Left colon (tissue), 2 donors: Measurements from ENCODE around the gene AFF4. TPM values are rescaled to one million over a fixed set of nuclear protein-coding genes. Genes with fewer than 3 reads are reported as not detected.
"Not testable (repeated sequence)": the region's sequence is repeated elsewhere in the genome, so short reads cannot be mapped to it uniquely, and the experiment has no call there.

ENCODE experiments used
- ATAC-seq: fragments of 200-7000 bp; cut with Tn5 transposase; one replicate; pipeline ENCODE4 v1.9.1; 2020; ENCODE audit warnings: mild to moderate bottlenecking, moderate library complexity
- DNase-seq, 2 donors: peaks; one replicate each; pipeline ENCODE4 v3.0.0-alpha.2; 2020
- intact Hi-C, 2 donors: fragments of 100-400 bp; cut with DNase I in 1 of 2; cut with micrococcal nuclease in 1 of 2; formaldehyde crosslinking; loops; one replicate each; pipeline versions ENCODE4 v1.11.2 to v1.14.0; 2022; cut with DNase I, micrococcal nuclease
- long read RNA-seq: library from polyadenylated mRNA; unstranded; transcript quantifications from one replicate; pipeline ENCODE4 v2.0.0, GENCODE V29; 2021
- total RNA-seq, 2 donors: library from RNA; stranded (reverse); fragmentation: NEBNext Ultra II Directional; extraction: Animal tissue kit (Norgen Biotek cat#: 25700); gene quantifications; one replicate each; pipeline ENCODE4 v1.2.1, GENCODE V29; 2021
- donor health status: DM: no; HTN: no; CAD: no.
- donor health status: DM: yes; HTN: yes; CAD: no.

The AFF4 gene, protein sequence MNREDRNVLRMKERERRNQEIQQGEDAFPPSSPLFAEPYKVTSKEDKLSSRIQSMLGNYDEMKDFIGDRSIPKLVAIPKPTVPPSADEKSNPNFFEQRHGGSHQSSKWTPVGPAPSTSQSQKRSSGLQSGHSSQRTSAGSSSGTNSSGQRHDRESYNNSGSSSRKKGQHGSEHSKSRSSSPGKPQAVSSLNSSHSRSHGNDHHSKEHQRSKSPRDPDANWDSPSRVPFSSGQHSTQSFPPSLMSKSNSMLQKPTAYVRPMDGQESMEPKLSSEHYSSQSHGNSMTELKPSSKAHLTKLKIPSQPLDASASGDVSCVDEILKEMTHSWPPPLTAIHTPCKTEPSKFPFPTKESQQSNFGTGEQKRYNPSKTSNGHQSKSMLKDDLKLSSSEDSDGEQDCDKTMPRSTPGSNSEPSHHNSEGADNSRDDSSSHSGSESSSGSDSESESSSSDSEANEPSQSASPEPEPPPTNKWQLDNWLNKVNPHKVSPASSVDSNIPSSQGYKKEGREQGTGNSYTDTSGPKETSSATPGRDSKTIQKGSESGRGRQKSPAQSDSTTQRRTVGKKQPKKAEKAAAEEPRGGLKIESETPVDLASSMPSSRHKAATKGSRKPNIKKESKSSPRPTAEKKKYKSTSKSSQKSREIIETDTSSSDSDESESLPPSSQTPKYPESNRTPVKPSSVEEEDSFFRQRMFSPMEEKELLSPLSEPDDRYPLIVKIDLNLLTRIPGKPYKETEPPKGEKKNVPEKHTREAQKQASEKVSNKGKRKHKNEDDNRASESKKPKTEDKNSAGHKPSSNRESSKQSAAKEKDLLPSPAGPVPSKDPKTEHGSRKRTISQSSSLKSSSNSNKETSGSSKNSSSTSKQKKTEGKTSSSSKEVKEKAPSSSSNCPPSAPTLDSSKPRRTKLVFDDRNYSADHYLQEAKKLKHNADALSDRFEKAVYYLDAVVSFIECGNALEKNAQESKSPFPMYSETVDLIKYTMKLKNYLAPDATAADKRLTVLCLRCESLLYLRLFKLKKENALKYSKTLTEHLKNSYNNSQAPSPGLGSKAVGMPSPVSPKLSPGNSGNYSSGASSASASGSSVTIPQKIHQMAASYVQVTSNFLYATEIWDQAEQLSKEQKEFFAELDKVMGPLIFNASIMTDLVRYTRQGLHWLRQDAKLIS
- total RNA-seq, result 10 to 100 TPM; 65.2 to 74.7 TPM
- long read RNA-seq, partial matches to known transcripts, result 9 of 15 reads
- long read RNA-seq, other reads (novel, unspliced or antisense), result 6 of 15 reads

DNA sequence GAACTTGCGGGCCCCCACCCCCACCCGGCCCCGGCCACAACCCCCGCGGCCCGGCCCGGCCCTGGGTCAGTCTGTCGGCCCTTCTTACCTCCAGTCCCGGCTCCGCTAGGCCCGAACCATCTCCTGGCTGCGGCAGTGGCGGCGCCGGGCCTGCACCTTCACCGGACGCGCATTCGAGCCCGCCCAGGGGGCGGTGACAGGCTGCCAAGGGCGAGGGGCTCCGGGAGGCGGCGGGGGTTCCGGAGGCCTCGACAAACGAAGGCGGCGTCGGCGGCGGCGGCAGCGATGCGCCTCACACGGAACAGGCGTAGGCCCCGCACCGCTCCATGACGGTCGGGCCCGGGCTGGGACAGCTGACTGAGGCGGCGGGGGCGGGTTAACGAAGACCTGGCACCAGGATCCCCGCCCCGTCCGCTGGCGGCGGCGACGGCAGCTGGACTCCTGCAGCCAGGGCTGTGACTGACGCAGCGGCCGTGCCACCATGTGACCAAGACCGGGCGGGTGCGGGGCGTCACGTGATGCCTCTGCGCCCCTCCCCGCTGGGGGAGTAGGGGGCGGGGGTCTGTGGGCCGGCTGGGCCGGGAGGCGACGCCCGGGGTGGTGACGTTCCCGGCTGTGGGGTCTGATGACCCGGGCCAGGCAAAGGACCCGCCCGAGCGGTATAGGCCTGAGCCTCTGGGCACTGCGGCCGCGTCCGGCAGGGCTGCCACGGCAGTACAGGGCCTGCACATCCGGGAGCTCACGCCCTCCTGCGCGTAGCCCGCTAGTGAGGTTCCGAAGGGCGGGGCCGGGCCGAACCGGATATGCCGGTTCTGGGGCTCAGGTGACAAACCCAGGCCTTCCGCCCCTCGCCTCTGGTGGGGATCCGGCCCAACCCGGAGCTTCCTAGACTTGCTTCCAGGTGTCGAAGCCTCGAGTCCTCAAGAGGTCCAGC, at the start of gene AFF4:
TSS of gene AFF4 (minus strand) at position 464 of the 934 bp plus-strand sequence. CDS start 26,445 bp downstream, outside the sequence.
- peak; percentile 96 to 97 for DNase-seq
- intact Hi-C loops, result loop anchor here in 1 of 2 donors (10.0 kb wide), 1 partner anchor 91 kb away; the partner anchor contains the start of gene HSPA4
- ATAC-seq, result peak; percentile 92

DNA sequence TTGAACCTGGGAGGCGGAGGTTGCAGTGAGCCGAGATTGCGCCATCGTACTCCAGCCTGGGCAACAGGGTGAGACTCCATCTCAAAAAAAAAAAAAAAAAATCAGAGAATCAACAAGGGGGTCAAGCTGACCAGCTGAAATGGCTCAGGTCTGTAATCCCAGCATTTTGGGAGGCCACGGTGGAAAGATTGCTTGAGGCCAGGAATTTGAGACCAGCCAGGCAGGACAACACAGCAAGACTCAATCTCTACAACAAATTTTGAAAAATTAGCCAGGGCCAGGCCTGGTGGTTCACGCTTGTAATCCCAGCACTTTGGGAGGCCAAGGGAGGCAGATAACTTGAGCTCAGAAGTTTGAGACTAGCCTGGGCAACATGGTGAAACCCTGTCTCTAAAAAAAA, 45.0 kb upstream of the AFF4 start:
- DNase-seq, intact Hi-C loops, ATAC-seq: not testable (repeated sequence)

DNA sequence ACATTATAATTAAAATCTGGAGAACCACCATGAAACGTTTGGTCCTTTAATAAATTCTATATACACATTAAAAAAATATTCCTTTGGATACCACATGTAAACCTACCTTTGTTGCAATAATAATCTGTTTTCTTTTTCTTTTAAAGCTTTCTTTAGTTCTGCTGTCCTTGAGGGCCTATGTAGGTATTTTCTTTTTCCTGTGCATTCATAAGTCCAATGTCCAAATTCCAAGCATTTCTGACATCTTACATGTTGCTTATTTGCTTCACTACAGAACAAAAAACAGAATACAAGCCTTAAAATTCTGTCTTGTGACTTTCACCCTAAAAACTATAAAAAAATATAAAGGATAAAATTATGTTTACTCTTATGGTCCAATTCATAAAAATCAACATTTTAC, 43.2 kb upstream of the AFF4 start:
- no peak for DNase-seq
- intact Hi-C loops, result no loop called here
- peak; percentile 44 for ATAC-seq

DNA sequence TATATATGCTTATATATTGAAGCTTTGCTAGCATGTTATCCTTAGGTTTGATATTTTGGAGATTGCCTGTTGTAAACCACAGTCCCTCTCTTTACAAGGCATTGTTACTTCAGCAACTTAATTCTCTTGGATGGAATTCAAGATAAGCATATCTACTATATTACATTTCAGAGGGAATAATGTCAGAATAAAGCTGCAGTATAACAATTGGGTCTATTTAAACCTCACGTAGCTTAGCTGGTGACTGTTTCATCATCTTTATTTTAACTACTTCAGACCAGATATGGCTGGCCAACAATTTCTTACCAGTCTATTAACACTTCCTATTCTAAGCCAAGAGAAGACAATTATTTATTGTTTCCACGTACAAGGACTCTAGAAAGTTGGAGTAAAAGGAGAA, 35.8 kb upstream of the AFF4 start:
- intact Hi-C loops, result no loop called here
- ATAC-seq (peak; percentile 90), DNase-seq (no peak)

DNA sequence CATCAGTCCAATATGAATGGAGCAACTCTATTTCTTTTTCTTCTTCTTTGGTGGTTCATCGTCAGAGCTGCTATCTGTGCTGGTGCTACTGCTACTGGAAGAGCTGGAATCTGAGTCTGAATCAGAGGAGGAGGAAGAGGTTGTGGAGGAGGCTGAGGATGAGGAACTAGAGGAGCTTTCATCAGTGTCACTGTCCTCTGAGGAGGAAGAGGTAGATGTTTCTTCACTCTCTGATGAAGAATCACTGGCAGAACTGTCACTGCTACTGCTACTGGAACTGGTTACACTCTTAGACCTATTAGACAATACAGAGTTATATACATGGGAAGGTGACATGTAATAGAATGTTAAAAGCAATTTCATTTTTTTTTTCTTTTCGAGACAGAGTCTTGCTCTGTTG, 35.1 kb upstream of the AFF4 start:
- intact Hi-C loops, result no loop called here
- no peak for ATAC-seq
- no peak for DNase-seq

DNA sequence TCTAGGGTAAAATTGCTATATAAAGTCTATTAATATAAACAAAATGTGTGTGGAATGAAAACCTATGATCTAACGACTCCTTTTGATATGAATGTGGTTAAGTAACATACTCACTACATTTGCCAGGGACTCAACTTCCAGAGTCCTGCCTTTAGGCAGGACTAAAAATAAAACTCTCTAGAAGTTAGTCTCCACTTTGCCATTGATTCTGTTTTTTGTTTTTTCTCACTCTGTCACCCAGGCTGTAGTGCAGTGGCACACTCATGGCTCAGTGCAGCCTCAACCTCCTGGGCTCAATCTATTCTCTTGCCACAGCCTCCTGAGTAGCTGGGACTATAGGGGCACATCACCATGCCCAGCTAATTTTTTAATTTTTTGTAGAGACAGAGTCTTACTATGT, 32.9 kb upstream of the AFF4 start:
- no peak for ATAC-seq
- intact Hi-C loops, result no loop called here

DNA sequence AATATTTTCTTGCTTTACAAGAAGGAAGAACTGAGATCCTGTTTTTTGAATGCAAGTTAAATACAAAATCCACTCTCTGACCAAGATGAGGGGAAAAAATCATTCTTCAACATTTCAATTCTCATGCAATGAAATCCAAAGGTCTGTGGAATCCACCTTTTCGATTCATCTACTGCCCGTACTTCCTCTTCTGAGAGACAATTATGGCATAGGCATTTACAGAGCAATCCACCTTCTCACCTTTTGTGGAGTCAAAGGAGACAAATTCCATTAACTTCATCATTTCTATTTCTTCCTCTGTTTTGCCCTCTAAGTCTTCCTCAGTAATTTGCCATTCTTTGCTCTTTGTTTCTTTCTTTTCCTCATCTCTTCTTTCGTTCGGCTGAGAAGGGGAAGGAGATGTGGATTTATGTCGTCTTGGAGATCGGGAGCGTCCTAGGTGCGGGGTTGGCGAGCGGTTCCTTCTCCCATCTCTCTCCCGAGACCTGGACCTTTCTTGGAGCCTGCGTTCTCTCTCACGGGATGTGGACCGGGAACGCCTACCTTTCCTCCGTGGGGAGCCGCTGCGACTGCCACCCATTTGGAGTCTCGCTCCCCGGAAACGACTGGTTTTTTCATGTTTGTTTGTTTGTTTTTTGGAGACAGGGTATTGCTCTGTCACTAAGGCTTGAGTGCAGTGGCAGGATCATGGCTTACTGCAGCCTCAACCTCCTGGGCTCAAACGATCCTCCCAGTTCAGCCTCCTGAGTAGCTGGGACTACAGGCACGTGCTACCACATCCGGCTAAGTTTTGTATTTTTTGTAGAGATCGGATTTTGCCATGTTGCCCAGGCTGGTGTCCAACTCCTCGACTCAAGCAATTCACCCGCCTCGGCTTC, 24.3 kb upstream of the AFF4 start:
- intact Hi-C loops, result no loop called here
- no peak for DNase-seq
- ATAC-seq, result no peak

More for the DNA sequence above, 32.9 kb upstream of the AFF4 start:
- no peak for DNase-seq

DNA sequence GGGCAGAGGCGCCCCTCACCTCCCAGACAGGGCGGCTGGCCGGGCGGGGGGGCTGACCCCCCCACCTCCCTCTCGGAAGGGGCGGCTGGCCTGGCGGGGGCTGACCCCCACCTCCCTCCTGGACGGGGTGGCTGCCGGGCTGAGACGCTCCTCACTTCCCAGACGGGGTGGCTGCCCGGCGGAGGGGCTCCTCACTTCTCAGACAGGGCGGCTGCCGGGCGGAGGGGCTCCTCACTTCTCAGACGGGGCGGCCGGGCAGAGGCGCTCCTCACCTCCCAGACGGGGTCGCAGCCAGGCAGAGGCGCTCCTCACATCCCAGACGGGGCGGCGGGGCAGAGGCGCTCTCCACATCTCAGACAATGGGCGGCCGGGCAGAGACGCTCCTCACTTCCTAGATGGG, 19.5 kb upstream of the AFF4 start:
- DNase-seq, intact Hi-C loops, ATAC-seq: not testable (repeated sequence)

DNA sequence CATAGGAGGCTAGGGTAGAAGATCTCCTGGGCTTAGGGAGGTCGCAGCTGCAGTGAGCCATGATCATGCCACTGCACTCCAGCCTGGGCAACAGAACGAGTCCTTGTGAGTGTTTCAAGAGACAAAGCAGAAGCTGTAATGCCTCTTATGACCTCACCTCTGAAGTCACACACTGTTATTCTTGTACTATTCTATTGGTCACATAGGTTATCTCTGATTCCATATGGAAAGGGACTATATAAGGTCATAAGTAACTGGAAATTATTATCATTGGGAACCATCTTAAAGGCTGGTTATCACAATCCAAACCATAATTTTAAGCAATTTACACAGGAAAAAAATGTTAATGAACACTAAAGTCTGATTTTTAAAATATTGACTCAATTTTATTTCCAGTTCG, 17.9 kb upstream of the AFF4 start:
- ATAC-seq (no peak), DNase-seq (no peak)
- intact Hi-C loops, result no loop called here

DNA sequence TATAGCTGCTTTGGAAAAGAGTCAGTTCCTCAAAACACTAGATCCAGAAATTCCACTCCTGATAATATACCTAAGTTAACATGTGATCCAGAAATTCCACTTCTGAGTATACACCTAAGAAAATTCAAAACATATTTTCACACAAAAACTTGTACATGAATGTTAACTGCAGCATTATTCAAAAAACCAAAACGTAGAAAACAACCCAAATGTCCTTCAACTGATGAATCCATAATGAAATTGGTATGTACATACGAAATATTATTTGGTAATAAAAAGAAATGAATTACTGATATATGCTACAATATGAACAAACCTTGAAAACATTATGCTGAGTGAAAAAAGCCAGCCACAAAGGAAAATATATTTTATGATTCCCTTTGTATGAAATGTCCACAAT, 16.5 kb upstream of the AFF4 start:
- intact Hi-C loops, result no loop called here
- ATAC-seq (no peak), DNase-seq (no peak)

DNA sequence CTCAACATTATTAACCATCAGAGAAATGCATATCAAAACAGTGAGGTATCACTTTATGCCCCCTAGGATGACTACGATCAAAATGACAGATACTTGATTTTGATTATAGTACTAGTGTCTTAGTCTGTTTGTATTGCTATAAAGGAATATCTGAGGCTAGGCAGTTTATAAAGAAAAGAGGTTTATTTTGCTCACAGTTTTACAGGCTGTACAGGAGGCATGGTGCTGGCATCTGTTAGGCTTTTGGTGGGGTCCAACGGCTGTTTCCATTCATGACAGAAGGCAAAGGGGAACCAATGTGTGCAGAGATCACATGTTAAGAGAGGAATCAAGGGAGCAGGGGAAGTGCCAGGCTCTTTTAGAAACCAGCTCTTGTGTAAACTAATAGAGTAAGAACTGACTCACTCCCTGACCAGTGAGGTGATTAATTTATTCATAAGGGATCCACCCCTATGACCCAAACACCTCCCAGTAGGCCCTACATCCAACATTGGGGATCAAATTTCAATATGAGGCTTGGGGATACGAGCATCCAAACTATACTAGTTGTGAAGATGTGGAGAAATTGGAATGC, 16.0 kb upstream of the AFF4 start:
- DNase-seq (no peak), ATAC-seq (no peak)
- intact Hi-C loops, result no loop called here

DNA sequence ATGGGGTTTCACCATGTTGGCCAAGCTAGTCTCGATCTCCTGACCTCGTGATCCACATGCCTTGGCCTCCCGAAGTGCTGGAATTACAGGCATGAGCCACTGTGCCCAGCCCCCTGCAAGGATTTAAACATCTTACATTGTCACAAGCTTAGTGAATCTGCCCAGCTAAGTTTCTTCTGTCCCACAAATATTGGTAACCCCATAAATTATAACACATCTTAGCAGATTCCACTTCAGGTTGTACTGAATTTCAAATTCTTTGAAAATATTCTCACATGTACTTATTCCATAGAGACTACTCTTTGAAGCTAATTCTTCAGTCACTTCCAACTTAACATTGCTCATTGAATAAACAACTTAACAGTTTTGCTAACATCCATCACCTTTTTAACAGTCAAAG, 13.4 kb upstream of the AFF4 start:
- ATAC-seq (no peak), DNase-seq (no peak)
- intact Hi-C loops, result no loop called here

DNA sequence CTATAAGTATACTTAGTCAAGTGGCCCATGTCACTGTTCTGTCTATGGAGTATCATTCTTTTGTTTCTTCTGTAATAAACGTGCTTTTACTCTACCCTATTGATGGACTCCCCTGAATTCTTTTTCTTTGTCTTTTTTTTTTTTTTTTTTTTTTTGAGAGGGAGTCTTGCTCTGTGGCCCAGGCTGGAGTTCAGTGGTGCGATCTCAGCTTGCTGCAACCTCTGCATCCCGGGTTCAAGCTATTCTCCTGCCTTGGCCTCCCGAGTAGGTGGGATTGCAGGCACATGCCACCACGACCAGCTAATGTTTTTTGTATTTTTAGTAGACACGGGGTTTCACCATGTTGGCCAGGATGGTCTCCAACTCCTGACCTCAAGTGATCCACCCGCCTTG, 9.0 kb upstream of the AFF4 start:
- DNase-seq, intact Hi-C loops, ATAC-seq: not testable (repeated sequence)

DNA sequence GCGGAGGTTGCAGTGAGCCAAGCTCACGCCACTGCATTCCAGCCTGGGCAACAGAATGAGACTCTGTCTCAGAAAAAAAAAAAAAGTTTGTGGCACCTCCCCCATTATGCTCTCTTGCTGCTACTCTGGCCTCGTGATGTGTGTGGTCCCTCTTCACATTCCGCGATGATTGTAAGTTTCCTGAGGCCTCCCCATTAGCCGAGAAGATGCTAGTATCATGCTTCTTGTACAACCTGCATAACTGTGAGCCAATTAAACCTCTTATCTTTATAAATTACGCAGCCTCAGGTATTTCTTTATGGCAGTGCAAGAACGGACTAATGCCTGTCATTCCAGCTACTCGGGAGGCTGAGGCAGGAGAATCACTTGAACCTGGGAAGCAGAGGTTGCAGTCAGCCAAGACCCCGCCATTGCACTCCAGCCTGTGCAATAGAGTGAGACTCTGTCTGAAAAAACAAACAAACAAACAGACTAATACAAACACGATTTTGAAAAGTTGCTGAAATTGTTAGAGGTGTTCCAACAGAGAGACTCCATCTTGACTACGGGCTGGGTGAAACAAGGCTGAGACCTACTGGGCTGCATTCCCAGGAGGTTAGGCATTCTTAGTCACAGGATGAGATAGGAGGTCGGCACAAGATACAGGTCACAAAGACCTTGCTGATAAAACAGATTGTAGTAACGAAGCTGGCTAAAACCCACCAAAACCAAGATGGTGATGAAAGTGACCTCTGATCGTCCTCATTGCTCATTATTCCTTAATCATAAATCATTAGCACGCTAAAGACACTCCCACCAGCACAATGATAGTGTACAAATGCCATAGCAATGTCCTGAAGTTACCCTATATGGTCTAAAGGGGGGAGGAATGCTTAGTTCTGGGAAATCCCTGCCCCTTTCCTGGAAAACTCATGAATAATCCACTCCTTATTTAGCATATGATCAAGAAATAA, 8.3 kb upstream of the AFF4 start:
- DNase-seq (no peak), ATAC-seq (no peak)
- intact Hi-C loops, result no loop called here

DNA sequence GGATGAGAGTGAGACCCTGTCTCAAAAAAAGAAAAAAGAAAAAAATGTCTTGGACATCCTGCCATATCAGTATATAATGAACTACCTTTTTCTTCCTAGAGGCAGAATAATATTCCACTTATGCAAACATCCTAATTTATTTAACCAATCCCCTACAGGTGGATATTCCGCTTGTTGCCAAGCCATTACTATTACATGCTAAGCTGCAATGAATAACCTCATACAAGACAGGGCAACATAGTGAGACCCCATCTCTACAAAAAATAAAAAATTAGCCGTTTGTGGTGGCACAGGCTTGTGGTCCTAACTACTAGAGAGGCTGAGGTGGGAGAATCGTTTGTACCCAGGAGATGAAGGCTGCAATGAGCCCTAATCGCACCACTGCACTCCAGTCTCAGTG, 1.7 kb upstream of the AFF4 start:
- no peak for ATAC-seq
- intact Hi-C loops, result loop anchor here in 1 of 2 donors (10.0 kb wide), 1 partner anchor 90 kb away; the partner anchor contains the start of gene HSPA4
- DNase-seq, result no peak
